HepG2 (cell line): ENCODE data around the gene TUBB4B. TPM values are rescaled to one million over a fixed set of nuclear protein-coding genes. Genes with fewer than 3 reads are reported as not detected.

Source experiments
- AGO2 ChIP-seq: fragments of 200-400 bp; formaldehyde crosslinking; optimal IDR thresholded peaks from 2 replicates; pipeline ENCODE3; 2017; ENCODE audit warnings: mild to moderate bottlenecking, low read depth, low read length, moderate library complexity
- BORCS8-MEF2B ChIP-seq: sonication (generic); formaldehyde crosslinking; IDR thresholded peaks from 2 replicates; pipeline ENCODE4 v1.8.0; 2022; ENCODE audit warnings: mild to moderate bottlenecking, missing genetic modification reagents
- ERF ChIP-seq: IDR thresholded peaks from 2 replicates; pipeline ENCODE4 v1.6.1; 2018; ENCODE audit warnings: missing biosample characterization, missing genetic modification reagents
- GATA4 ChIP-seq: sonication (generic); IDR thresholded peaks from 2 replicates; pipeline ENCODE4 v1.6.1; 2016; ENCODE audit warnings: antibody characterized with exemption, low read depth, borderline replicate concordance
- MXI1 ChIP-seq: IDR thresholded peaks from 3 replicates; pipeline ENCODE4 v1.6.1; 2012; ENCODE audit warnings: low read depth, low read length, inconsistent platforms, borderline replicate concordance
- NFKB2 ChIP-seq: sonication (generic); formaldehyde crosslinking; IDR thresholded peaks from 2 replicates; pipeline ENCODE4 v1.4.0; 2020; ENCODE audit warnings: missing genetic modification reagents, borderline replicate concordance
- RAD21 ChIP-seq: fragments of 450-650 bp; formaldehyde crosslinking; IDR thresholded peaks from 2 replicates; pipeline ENCODE4 v1.5.0; 2020; ENCODE audit warnings: mild to moderate bottlenecking
- SP5 ChIP-seq: IDR thresholded peaks from 2 replicates; pipeline ENCODE4 v1.6.1; 2016; ENCODE audit warnings: low read depth, borderline replicate concordance
- SPEN ChIP-seq: sonication (generic); formaldehyde crosslinking; IDR thresholded peaks from 2 replicates; pipeline ENCODE4 v1.5.1; 2020; ENCODE audit warnings: low read depth, mild to moderate bottlenecking, missing genetic modification reagents
- YEATS2 ChIP-seq: sonication (generic); formaldehyde crosslinking; IDR thresholded peaks from 2 replicates; pipeline ENCODE4 v1.4.0; 2020; ENCODE audit warnings: missing genetic modification reagents, borderline replicate concordance
- ZBTB7A ChIP-seq: sonication (generic); formaldehyde crosslinking; IDR thresholded peaks from 2 replicates; pipeline ENCODE4 v1.8.0; 2022; ENCODE audit warnings: mild to moderate bottlenecking, missing genetic modification reagents
- ZNF121 ChIP-seq: sonication (generic); formaldehyde crosslinking; IDR thresholded peaks from 2 replicates; pipeline ENCODE4 v1.5.0; 2020; ENCODE audit warnings: mild to moderate bottlenecking, missing genetic modification reagents
- ZNF430 ChIP-seq: sonication (generic); formaldehyde crosslinking; IDR thresholded peaks from 2 replicates; pipeline ENCODE4 v1.9.0; 2021; ENCODE audit warnings: mild to moderate bottlenecking, missing genetic modification reagents
- ZNF891 ChIP-seq: sonication (generic); formaldehyde crosslinking; IDR thresholded peaks from 2 replicates; pipeline ENCODE4 v1.5.0; 2020; ENCODE audit warnings: mild to moderate bottlenecking, missing genetic modification reagents
- polyA plus RNA-seq, 8 experiments: library from polyadenylated mRNA; depleted of rRNA in 3 of 8; stranded (reverse) in 7 of 8; unstranded in 1 of 8; fragments of >200 nt; fragmentation: Illumina TruSeq in 4 of 8; extraction: Trizol in 4 of 8; gene quantifications; 2 replicates each; pipeline versions ENCODE4 v1.2.1 to v1.2.3, GENCODE V29; 2011 to 2016; ENCODE audit warnings: low read depth in 4 of 8, missing spikeins in 1 of 8, mixed read lengths in 1 of 8; ENCODE audit not compliant: insufficient read depth in 1 of 8
- total RNA-seq, 5 experiments: library from RNA; depleted of rRNA; stranded (reverse); fragments of >200 nt; fragmentation: Illumina TruSeq; extraction: Trizol; gene quantifications; 2 replicates each; pipeline ENCODE4 v1.2.3, GENCODE V29; 2016; ENCODE audit warnings: low read depth in 1 of 5
- TF ChIP-seq, protein P1 (sequence below): IDR thresholded peaks from 2 replicates; pipeline ENCODE4 v1.6.1; 2016; ENCODE audit warnings: missing biosample characterization, missing genetic modification reagents, low read depth
- TF ChIP-seq, protein P2 (sequence below): sonication (generic); formaldehyde crosslinking; IDR thresholded peaks from 2 replicates; pipeline ENCODE4 v1.8.0; 2022; ENCODE audit warnings: mild to moderate bottlenecking, missing genetic modification reagents; ENCODE audit not compliant: insufficient replicate concordance
- TF ChIP-seq, protein P3 (sequence below): sonication (generic); formaldehyde crosslinking; IDR thresholded peaks from 2 replicates; pipeline ENCODE4 v1.8.1; 2023; ENCODE audit warnings: mild to moderate bottlenecking, missing genetic modification reagents
- TF ChIP-seq, protein P4 (sequence below): sonication (generic); formaldehyde crosslinking; IDR thresholded peaks from 2 replicates; pipeline ENCODE4 v1.5.0; 2020; ENCODE audit warnings: mild to moderate bottlenecking, missing genetic modification reagents
- TF ChIP-seq, protein P5 (sequence below): IDR thresholded peaks from 2 replicates; pipeline ENCODE4 v1.6.1; 2012; ENCODE audit warnings: inconsistent platforms
- TF ChIP-seq, protein P6 (sequence below): sonication (generic); formaldehyde crosslinking; IDR thresholded peaks from 2 replicates; pipeline ENCODE4 v1.5.0; 2020; ENCODE audit warnings: missing genetic modification reagents

The TUBB4B gene
- total and polyA plus RNA-seq, 2 of the 13 experiments (the other 11 are each of a cell fraction or from before 2014, with no cell fraction given), result 182 to 412 TPM

DNA sequence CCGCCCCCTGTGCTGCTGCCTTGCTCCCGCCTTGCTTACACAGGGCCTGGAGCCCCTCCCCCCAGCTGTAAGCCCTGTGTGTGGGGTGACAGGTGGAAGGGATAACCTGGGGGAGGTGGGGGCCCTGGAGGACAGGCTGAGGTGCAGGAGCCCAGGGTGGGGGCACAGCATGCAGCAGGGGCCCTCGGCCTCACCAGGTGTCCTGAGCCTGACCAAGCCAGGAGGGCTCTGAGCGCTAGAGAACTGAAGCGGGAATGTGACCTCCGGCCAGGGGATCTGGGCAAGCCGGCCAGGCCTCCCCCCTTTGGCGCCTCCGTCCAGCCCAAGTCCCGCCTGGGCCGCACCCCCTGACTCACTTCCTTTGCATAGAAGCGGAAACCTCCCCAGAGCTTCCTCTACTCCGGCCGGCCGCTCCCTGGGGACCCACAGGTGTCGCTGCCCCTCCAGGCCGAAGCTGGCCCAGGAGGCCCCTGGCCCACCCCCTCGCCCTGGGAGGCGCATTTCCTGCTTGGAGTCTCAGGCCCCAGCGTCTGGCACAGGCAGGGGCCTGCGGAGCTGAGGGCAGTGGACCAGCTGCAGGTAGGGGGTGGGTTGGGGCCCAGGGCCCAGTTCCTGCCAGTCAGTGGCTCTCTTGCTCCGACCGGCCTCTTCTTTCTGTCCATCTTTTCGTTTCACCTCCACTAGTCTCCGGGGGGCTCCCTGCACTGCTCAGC is 36.4 kb downstream of the TUBB4B start, which contains the start of gene TOR4A (continued):
- TF ChIP-seq AGO2 (peak; percentile 46), SPEN (CRISPR knock-in tag) (peak; percentile 90), YEATS2 (CRISPR knock-in tag) (peak; percentile 92; the same call in 1 of the 2 replicates), RAD21 (CRISPR knock-in tag) (peak; percentile 62), ERF (CRISPR knock-in tag) (peak; percentile 86), ZNF121 (CRISPR knock-in tag) (0 out of 2 replicates have a peak, but pooled peaks have one; percentile 21), NFKB2 (CRISPR knock-in tag) (peak; percentile 72; the same call in 1 of the 2 replicates), ZNF430 (CRISPR knock-in tag) (peak; percentile 81; the same call in 1 of the 2 replicates), SP5 (CRISPR knock-in tag) (peak; percentile 36), GATA4 (0 out of 2 replicates have a peak, but pooled peaks have one; percentile 55), ZNF891 (CRISPR knock-in tag) (peak; percentile 76; the same call in 1 of the 2 replicates), BORCS8-MEF2B (CRISPR knock-in tag) (peak; percentile 43), ZBTB7A (peak; percentile 38; the same call in 1 of the 2 replicates), MXI1 (peak; percentile 81; the same call in 2 of the 3 replicates)
- TF ChIP-seq, protein P1, sequence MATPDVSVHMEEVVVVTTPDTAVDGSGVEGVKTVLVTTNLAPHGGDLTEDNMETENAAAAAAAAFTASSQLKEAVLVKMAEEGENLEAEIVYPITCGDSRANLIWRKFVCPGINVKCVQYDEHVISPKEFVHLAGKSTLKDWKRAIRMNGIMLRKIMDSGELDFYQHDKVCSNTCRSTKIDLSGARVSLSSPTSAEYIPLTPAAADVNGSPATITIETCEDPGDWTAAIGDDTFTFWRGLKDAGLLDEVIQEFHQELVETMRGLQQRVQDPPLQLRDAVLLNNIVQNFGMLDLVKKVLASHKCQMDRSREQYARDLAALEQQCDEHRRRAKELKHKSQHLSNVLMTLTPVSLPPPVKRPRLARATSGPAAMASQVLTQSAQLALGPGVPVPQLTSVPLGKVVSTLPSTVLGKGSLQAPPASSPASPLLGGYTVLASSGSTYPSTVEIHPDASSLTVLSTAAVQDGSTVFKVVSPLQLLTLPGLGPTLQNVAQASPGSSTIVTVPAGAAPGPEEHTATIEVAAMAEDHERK, result 0 out of 2 replicates have a peak, but pooled peaks have one; percentile 11
- TF ChIP-seq, protein P2, sequence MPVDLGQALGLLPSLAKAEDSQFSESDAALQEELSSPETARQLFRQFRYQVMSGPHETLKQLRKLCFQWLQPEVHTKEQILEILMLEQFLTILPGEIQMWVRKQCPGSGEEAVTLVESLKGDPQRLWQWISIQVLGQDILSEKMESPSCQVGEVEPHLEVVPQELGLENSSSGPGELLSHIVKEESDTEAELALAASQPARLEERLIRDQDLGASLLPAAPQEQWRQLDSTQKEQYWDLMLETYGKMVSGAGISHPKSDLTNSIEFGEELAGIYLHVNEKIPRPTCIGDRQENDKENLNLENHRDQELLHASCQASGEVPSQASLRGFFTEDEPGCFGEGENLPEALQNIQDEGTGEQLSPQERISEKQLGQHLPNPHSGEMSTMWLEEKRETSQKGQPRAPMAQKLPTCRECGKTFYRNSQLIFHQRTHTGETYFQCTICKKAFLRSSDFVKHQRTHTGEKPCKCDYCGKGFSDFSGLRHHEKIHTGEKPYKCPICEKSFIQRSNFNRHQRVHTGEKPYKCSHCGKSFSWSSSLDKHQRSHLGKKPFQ (CRISPR knock-in tag), result peak; percentile 61
- TF ChIP-seq, protein P3, sequence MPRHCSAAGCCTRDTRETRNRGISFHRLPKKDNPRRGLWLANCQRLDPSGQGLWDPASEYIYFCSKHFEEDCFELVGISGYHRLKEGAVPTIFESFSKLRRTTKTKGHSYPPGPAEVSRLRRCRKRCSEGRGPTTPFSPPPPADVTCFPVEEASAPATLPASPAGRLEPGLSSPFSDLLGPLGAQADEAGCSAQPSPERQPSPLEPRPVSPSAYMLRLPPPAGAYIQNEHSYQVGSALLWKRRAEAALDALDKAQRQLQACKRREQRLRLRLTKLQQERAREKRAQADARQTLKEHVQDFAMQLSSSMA (CRISPR knock-in tag), result peak; percentile 94
- TF ChIP-seq, protein P4, sequence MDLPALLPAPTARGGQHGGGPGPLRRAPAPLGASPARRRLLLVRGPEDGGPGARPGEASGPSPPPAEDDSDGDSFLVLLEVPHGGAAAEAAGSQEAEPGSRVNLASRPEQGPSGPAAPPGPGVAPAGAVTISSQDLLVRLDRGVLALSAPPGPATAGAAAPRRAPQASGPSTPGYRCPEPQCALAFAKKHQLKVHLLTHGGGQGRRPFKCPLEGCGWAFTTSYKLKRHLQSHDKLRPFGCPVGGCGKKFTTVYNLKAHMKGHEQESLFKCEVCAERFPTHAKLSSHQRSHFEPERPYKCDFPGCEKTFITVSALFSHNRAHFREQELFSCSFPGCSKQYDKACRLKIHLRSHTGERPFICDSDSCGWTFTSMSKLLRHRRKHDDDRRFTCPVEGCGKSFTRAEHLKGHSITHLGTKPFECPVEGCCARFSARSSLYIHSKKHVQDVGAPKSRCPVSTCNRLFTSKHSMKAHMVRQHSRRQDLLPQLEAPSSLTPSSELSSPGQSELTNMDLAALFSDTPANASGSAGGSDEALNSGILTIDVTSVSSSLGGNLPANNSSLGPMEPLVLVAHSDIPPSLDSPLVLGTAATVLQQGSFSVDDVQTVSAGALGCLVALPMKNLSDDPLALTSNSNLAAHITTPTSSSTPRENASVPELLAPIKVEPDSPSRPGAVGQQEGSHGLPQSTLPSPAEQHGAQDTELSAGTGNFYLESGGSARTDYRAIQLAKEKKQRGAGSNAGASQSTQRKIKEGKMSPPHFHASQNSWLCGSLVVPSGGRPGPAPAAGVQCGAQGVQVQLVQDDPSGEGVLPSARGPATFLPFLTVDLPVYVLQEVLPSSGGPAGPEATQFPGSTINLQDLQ, result no peak
- TF ChIP-seq, protein P5, sequence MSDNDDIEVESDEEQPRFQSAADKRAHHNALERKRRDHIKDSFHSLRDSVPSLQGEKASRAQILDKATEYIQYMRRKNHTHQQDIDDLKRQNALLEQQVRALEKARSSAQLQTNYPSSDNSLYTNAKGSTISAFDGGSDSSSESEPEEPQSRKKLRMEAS, result no peak
- TF ChIP-seq, protein P6, sequence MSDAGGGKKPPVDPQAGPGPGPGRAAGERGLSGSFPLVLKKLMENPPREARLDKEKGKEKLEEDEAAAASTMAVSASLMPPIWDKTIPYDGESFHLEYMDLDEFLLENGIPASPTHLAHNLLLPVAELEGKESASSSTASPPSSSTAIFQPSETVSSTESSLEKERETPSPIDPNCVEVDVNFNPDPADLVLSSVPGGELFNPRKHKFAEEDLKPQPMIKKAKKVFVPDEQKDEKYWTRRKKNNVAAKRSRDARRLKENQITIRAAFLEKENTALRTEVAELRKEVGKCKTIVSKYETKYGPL (CRISPR knock-in tag), result 0 out of 2 replicates have a peak, but pooled peaks have one; percentile 6
